ENCODE results near the gene PATL2. TPM values are rescaled to one million over a fixed set of nuclear protein-coding genes. Genes with fewer than 3 reads are reported as not detected.
A peak's percentile ranks its signal among the peaks of the same experiment; 100 is the strongest.
"Not testable (repeated sequence)": the region's sequence is repeated elsewhere in the genome, so short reads cannot be mapped to it uniquely, and the experiment has no call there.

PATL2 gene
- polyA plus RNA-seq (2013, experiment 1 of 2), result not detected
- polyA plus RNA-seq (2013, experiment 2 of 2), result not detected

DNA sequence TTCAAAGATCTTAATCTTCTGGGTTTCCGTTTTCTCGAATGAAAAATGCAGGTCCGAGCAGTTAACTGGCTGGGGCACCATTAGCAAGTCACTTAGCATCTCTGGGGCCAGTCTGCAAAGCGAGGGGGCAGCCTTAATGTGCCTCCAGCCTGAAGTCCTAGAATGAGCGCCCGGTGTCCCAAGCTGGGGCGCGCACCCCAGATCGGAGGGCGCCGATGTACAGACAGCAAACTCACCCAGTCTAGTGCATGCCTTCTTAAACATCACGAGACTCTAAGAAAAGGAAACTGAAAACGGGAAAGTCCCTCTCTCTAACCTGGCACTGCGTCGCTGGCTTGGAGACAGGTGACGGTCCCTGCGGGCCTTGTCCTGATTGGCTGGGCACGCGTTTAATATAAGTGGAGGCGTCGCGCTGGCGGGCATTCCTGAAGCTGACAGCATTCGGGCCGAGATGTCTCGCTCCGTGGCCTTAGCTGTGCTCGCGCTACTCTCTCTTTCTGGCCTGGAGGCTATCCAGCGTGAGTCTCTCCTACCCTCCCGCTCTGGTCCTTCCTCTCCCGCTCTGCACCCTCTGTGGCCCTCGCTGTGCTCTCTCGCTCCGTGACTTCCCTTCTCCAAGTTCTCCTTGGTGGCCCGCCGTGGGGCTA lies at the start of gene PATL2, which contains the start of gene B2M:
Gene PATL2, minus strand, starts transcription at position 228 of the 647 bp plus-strand sequence. CDS start 34,833 bp downstream, outside the sequence.
Gene B2M, plus strand, starts transcription at position 422 of the 647 bp plus-strand sequence. Its CDS starts 30 bp downstream, at position 452.
- Histone ChIP-seq H3K27ac (ENCODE audit: low read depth, low read length, severe bottlenecking) (peak within 1 kb of the TSS; percentile 94), H3K4me3 (ENCODE audit: extremely low read depth, insufficient read depth, low read length, poor library complexity, severe bottlenecking) (peak within 1 kb of the TSS; percentile 76), H3K9me3 (ENCODE audit: control insufficient read depth, low read length) (no peaks in the 10 kb centered on the region), H3K36me3 (ENCODE audit: control insufficient read depth, insufficient read depth, low read length) (peaks cover 8% of the 10 kb centered on the region), H3K4me1 (ENCODE audit: control insufficient read depth, insufficient read depth, low read length, poor library complexity, severe bottlenecking) (peaks cover 7% of the 10 kb centered on the region)
- 0% methylated on average over 32 to 33 of the region's 37 CpGs for WGBS, 2 experiments (ENCODE audit: insufficient coverage in 2 of 2)

- Histone ChIP-seq H3K4me3 (ENCODE audit: extremely low read depth, insufficient read depth, low read length, poor library complexity, severe bottlenecking) (no peak overlapping the region), H3K36me3 (ENCODE audit: control insufficient read depth, insufficient read depth, low read length) (no peaks in the 10 kb centered on the region), H3K4me1 (ENCODE audit: control insufficient read depth, insufficient read depth, low read length, poor library complexity, severe bottlenecking) (no peaks in the 10 kb centered on the region), H3K9me3 (ENCODE audit: control insufficient read depth, low read length) (peaks cover 4% of the 10 kb centered on the region), H3K27ac (ENCODE audit: low read depth, low read length, severe bottlenecking) (no peak overlapping the region)
- no CpG with 5 or more reads among the region's 1 CpG for WGBS, 2 experiments (ENCODE audit: insufficient coverage in 2 of 2)
Measured at GRCh38 chr15:44753345-44753744, 42.2 kb upstream of the PATL2 start.

- WGBS, 2 experiments (ENCODE audit: insufficient coverage in 2 of 2), result no CpG with 5 or more reads among the region's 2 CpGs
- not testable (repeated sequence) for H3K9me3 ChIP-seq (ENCODE audit: control insufficient read depth, low read length); H3K4me3 ChIP-seq (ENCODE audit: extremely low read depth, insufficient read depth, low read length, poor library complexity, severe bottlenecking); H3K4me1 ChIP-seq (ENCODE audit: control insufficient read depth, insufficient read depth, low read length, poor library complexity, severe bottlenecking); H3K27ac ChIP-seq (ENCODE audit: low read depth, low read length, severe bottlenecking); H3K36me3 ChIP-seq (ENCODE audit: control insufficient read depth, insufficient read depth, low read length)
Measured at GRCh38 chr15:44743454-44743853, 32.3 kb upstream of the PATL2 start.

- WGBS, 2 experiments (ENCODE audit: insufficient coverage in 2 of 2), result 96% methylated on average over 3 to 5 of the region's 24 CpGs
- H3K9me3 ChIP-seq (ENCODE audit: control insufficient read depth, low read length); H3K4me1 ChIP-seq (ENCODE audit: control insufficient read depth, insufficient read depth, low read length, poor library complexity, severe bottlenecking); H3K4me3 ChIP-seq (ENCODE audit: extremely low read depth, insufficient read depth, low read length, poor library complexity, severe bottlenecking); H3K27ac ChIP-seq (ENCODE audit: low read depth, low read length, severe bottlenecking); H3K36me3 ChIP-seq (ENCODE audit: control insufficient read depth, insufficient read depth, low read length): not testable (repeated sequence)
Measured at GRCh38 chr15:44739222-44739847, 28.2 kb upstream of the PATL2 start.

- H3K4me3 ChIP-seq (ENCODE audit: extremely low read depth, insufficient read depth, low read length, poor library complexity, severe bottlenecking), result no peak overlapping the region
- 80 to 89% methylated on average over 1 of the region's 3 CpGs for WGBS, 2 experiments (ENCODE audit: insufficient coverage in 2 of 2)
- H3K36me3 ChIP-seq (ENCODE audit: control insufficient read depth, insufficient read depth, low read length), result no peaks in the 10 kb centered on the region
- no peaks in the 10 kb centered on the region for H3K9me3 ChIP-seq (ENCODE audit: control insufficient read depth, low read length)
- H3K4me1 ChIP-seq (ENCODE audit: control insufficient read depth, insufficient read depth, low read length, poor library complexity, severe bottlenecking), result peaks cover 8% of the 10 kb centered on the region
- H3K27ac ChIP-seq (ENCODE audit: low read depth, low read length, severe bottlenecking), result no peak overlapping the region
Measured at GRCh38 chr15:44738340-44738984, 27.3 kb upstream of the PATL2 start.

- peaks cover 8% of the 10 kb centered on the region for H3K4me1 ChIP-seq (ENCODE audit: control insufficient read depth, insufficient read depth, low read length, poor library complexity, severe bottlenecking)
- WGBS, 2 experiments (ENCODE audit: insufficient coverage in 2 of 2), result 88 to 94% methylated on average over 1 to 2 of the region's 3 CpGs
- H3K27ac ChIP-seq (ENCODE audit: low read depth, low read length, severe bottlenecking), result no peak within 1 kb of the TSS
Measured at GRCh38 chr15:44736181-44736765, 25.1 kb upstream of the PATL2 start, which contains the start of gene TRIM69. Gene TRIM69, plus strand, starts transcription at chr15:44736528. Its CDS starts 177 bp downstream, at chr15:44736705.

GRCh38 chr15:44735482-44736180 lies 24.5 kb upstream of the PATL2 start:
- H3K27ac ChIP-seq (ENCODE audit: low read depth, low read length, severe bottlenecking), result no peak overlapping the region
- H3K4me1 ChIP-seq (ENCODE audit: control insufficient read depth, insufficient read depth, low read length, poor library complexity, severe bottlenecking), result peaks cover 8% of the 10 kb centered on the region
- 87 to 89% methylated on average over 7 of the region's 8 CpGs for WGBS, 2 experiments (ENCODE audit: insufficient coverage in 2 of 2)
- no peaks in the 10 kb centered on the region for H3K9me3 ChIP-seq (ENCODE audit: control insufficient read depth, low read length)
- H3K4me3 ChIP-seq (ENCODE audit: extremely low read depth, insufficient read depth, low read length, poor library complexity, severe bottlenecking), result no peak overlapping the region
- H3K36me3 ChIP-seq (ENCODE audit: control insufficient read depth, insufficient read depth, low read length), result no peaks in the 10 kb centered on the region

More at GRCh38 chr15:44736181-44736765, 25.1 kb upstream of the PATL2 start, which contains the start of gene TRIM69:
- H3K36me3 ChIP-seq (ENCODE audit: control insufficient read depth, insufficient read depth, low read length), result no peaks in the 10 kb centered on the region
- no peak within 1 kb of the TSS for H3K4me3 ChIP-seq (ENCODE audit: extremely low read depth, insufficient read depth, low read length, poor library complexity, severe bottlenecking)
- H3K9me3 ChIP-seq (ENCODE audit: control insufficient read depth, low read length), result no peaks in the 10 kb centered on the region

GRCh38 chr15:44734839-44735481 lies 23.8 kb upstream of the PATL2 start:
- Histone ChIP-seq H3K27ac (ENCODE audit: low read depth, low read length, severe bottlenecking) (no peak overlapping the region), H3K36me3 (ENCODE audit: control insufficient read depth, insufficient read depth, low read length) (no peaks in the 10 kb centered on the region), H3K4me1 (ENCODE audit: control insufficient read depth, insufficient read depth, low read length, poor library complexity, severe bottlenecking) (peaks cover 8% of the 10 kb centered on the region), H3K9me3 (ENCODE audit: control insufficient read depth, low read length) (no peaks in the 10 kb centered on the region), H3K4me3 (ENCODE audit: extremely low read depth, insufficient read depth, low read length, poor library complexity, severe bottlenecking) (no peak overlapping the region)
- 89 to 90% methylated on average over 1 to 2 of the region's 2 CpGs for WGBS, 2 experiments (ENCODE audit: insufficient coverage in 2 of 2)

DNA sequence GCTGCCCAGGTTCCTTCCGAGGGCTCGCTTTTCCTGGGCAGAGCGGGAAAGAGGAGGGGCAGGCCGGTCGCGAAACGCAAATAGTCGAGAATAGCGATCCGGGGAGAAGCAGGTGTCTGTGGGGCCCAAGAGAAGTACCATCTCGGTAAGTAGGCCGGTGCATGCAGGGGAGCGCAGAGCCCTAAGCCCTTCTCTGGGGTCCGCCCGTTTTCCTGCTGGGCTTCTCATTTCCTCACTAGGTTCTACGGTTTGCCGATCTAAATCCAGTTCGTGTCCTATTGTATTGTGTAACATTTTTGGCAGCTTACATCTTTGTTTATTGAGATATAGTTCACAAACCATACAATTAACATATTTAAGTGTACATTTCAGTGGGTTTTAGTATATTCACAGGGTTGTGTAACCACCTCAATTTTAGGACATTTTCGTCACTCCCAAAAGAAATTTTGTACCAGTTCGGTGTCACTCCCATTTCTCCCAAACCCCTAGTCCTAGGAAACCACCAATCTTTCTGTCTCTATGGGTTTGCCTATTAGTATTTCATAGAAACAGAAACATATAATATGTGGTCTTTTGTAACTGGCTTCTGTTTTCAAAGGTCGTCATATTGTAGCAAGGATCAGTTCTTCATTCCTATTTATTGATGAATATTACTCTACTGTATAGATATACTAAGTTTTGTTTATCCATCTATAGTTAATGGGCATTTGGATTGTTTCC lies 18.4 kb upstream of the PATL2 start:
- H3K9me3 ChIP-seq (ENCODE audit: control insufficient read depth, low read length), result no peaks in the 10 kb centered on the region
- peak overlapping the region; percentile 94 for H3K27ac ChIP-seq (ENCODE audit: low read depth, low read length, severe bottlenecking)
- H3K4me1 ChIP-seq (ENCODE audit: control insufficient read depth, insufficient read depth, low read length, poor library complexity, severe bottlenecking), result peaks cover 7% of the 10 kb centered on the region
- WGBS, 2 experiments (ENCODE audit: insufficient coverage in 2 of 2), result 6 to 8% methylated on average over 5 to 15 of the region's 21 CpGs
- H3K4me3 ChIP-seq (ENCODE audit: extremely low read depth, insufficient read depth, low read length, poor library complexity, severe bottlenecking), result peak overlapping the region; percentile 63
- H3K36me3 ChIP-seq (ENCODE audit: control insufficient read depth, insufficient read depth, low read length), result no peaks in the 10 kb centered on the region
